Measurements from ENCODE around the gene S100Z. TPM values are rescaled to one million over a fixed set of nuclear protein-coding genes. Genes with fewer than 3 reads are reported as not detected.

Gene S100Z
- total and polyA plus RNA-seq, 10 of the 15 experiments (the other 5 are each of a cell fraction or from before 2014, with no cell fraction given) = 0.12 to 0.51 (median 0.30) TPM; not detected in 2

- TF ChIP-seq ZNF687 (IDR thresholded peaks at IDR 0.05) = no peak
Observed at GRCh38 chr5:76850543-76851145, 830 bp downstream of the S100Z start (continued).

GRCh38 chr5:76851728-76852369 lies 2.0 kb downstream of the S100Z start:
- ChIA-PET POLR2A (no interaction called here), SMC1A (ENCODE audit: uncharacterized antibody, unreplicated experiment) (no interaction called here), RAD21 (ENCODE audit: unreplicated experiment) (no interaction called here), CTCF (interaction anchor here (0.7 kb wide), 1 partner anchor 12 kb away, joined by 4 read pairs; no protein-coding TSS in a partner anchor)
- H2AFZ ChIP-seq (ENCODE audit: control insufficient read depth, low read depth, low read length) = no peak overlapping the region
- no peak overlapping the region for H3K9ac ChIP-seq (ENCODE audit: control insufficient read depth, insufficient read depth, low read length)
- H4K20me1 ChIP-seq (ENCODE audit: control insufficient read depth, insufficient read depth) = no peaks in the 10 kb centered on the region
- H3K4me2 ChIP-seq (ENCODE audit: control insufficient read depth, insufficient read depth) = no peak overlapping the region
- WGBS (ENCODE audit: insufficient coverage, insufficient replicate concordance, low lambda C conversion rate, missing lambda C conversion rate) = 37% methylated on average over 7 of the region's 7 CpGs
- TF ChIP-seq RCOR1 (conservative IDR thresholded peaks at IDR 0.05; ENCODE audit: low read depth, low read length) (no peak), ZNF687 (IDR thresholded peaks at IDR 0.05) (no peak), SPI1 (IDR thresholded peaks at IDR 0.05; ENCODE audit: borderline replicate concordance, insufficient read depth, low read depth, low read length) (peak; percentile 27; the same call in 1 of the 2 replicates), GATAD2B (conservative IDR thresholded peaks at IDR 0.05; ENCODE audit: low read depth) (no peak)
- H3K36me3 ChIP-seq (ENCODE audit: control insufficient read depth in 2 of 2, insufficient read depth in 2 of 2, low read length in 1 of 2) = no peaks in the 10 kb centered on the region
- ATAC-seq (no peak), FAIRE-seq (no peak), DNase-seq (ENCODE audit: low read depth, low spot score) (no peak)
- intact Hi-C loops (cut with micrococcal nuclease; ENCODE audit: unreplicated experiment) (no loop called here), in situ Hi-C loops (cut with MboI) (no loop called here)
- no peaks in the 10 kb centered on the region for H3K9me3 ChIP-seq (replicated peaks; ENCODE audit: control insufficient read depth, insufficient read depth, low read length)
- H3K79me2 ChIP-seq (ENCODE audit: control insufficient read depth, insufficient read depth, low read length) = no peaks in the 10 kb centered on the region
- H3K27ac ChIP-seq (ENCODE audit: control insufficient read depth, insufficient read depth) = no peak overlapping the region
- no TSS peak for BruUV-seq (replicated peaks)
- H3K4me3 ChIP-seq = no peak overlapping the region
- no peaks in the 10 kb centered on the region for H3K27me3 ChIP-seq (replicated peaks in 1 of 2; ENCODE audit: control insufficient read depth in 2 of 2, insufficient read depth in 2 of 2, low read length in 1 of 2)
- H3K4me1 ChIP-seq (ENCODE audit: control insufficient read depth, insufficient read depth, low read length) = peaks cover 4% of the 10 kb centered on the region; the same call in 1 of the 2 replicates
